ENCODE results near the gene CHST4. TPM values are rescaled to one million over a fixed set of nuclear protein-coding genes. Genes with fewer than 3 reads are reported as not detected.

Gene CHST4
- total RNA-seq, 1 experiment from 2014 or later: 9.9 TPM

DNA sequence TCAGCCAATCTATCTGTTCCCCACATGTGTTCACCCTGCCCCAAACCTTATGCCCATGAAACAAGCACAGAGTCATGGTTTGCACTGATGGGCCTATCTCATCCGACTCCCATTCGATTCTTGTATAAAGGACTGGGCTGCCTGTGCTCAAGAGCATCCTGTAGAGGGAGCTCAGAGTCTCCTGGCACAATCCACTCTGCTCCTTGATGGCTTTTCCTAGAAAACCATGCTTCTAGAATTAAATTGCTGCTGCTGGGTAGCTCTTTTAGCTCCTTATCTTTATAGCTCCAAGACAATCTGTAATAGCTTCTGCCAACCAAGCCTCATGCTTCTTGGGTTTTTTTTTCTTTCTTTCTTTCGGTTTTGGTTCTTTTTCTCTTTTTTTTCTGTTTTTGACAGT is 46.8 kb upstream of the CHST4 start:
- H3K4me3 Mint-ChIP-seq: no peak overlapping the region
- POLR2A ChIA-PET: interaction anchor here (0.6 to 1.0 kb wide), 2 partner anchors 8 to 11 kb away, joined by 3 read pairs; no protein-coding TSS in a partner anchor
- TF ChIP-seq, protein P1, sequence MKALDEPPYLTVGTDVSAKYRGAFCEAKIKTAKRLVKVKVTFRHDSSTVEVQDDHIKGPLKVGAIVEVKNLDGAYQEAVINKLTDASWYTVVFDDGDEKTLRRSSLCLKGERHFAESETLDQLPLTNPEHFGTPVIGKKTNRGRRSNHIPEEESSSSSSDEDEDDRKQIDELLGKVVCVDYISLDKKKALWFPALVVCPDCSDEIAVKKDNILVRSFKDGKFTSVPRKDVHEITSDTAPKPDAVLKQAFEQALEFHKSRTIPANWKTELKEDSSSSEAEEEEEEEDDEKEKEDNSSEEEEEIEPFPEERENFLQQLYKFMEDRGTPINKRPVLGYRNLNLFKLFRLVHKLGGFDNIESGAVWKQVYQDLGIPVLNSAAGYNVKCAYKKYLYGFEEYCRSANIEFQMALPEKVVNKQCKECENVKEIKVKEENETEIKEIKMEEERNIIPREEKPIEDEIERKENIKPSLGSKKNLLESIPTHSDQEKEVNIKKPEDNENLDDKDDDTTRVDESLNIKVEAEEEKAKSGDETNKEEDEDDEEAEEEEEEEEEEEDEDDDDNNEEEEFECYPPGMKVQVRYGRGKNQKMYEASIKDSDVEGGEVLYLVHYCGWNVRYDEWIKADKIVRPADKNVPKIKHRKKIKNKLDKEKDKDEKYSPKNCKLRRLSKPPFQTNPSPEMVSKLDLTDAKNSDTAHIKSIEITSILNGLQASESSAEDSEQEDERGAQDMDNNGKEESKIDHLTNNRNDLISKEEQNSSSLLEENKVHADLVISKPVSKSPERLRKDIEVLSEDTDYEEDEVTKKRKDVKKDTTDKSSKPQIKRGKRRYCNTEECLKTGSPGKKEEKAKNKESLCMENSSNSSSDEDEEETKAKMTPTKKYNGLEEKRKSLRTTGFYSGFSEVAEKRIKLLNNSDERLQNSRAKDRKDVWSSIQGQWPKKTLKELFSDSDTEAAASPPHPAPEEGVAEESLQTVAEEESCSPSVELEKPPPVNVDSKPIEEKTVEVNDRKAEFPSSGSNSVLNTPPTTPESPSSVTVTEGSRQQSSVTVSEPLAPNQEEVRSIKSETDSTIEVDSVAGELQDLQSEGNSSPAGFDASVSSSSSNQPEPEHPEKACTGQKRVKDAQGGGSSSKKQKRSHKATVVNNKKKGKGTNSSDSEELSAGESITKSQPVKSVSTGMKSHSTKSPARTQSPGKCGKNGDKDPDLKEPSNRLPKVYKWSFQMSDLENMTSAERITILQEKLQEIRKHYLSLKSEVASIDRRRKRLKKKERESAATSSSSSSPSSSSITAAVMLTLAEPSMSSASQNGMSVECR (CRISPR knock-in tag; IDR thresholded peaks at IDR 0.05; ENCODE audit: borderline replicate concordance): no peak
- TF ChIP-seq ZNF232 (CRISPR knock-in tag; IDR thresholded peaks at IDR 0.05) (no peak), ATF1 (CRISPR knock-in tag; IDR thresholded peaks at IDR 0.05) (no peak), ETV6 (CRISPR knock-in tag; IDR thresholded peaks at IDR 0.05) (no peak), TEAD4 (CRISPR knock-in tag; IDR thresholded peaks at IDR 0.05) (no peak), JUN (CRISPR knock-in tag; IDR thresholded peaks at IDR 0.05) (no peak), SMAD3 (CRISPR knock-in tag; IDR thresholded peaks at IDR 0.05; ENCODE audit: borderline replicate concordance) (no peak), GTF2I (CRISPR knock-in tag; conservative IDR thresholded peaks at IDR 0.05) (no peak), ZNF317 (CRISPR knock-in tag; IDR thresholded peaks at IDR 0.05; ENCODE audit: borderline replicate concordance, low read depth) (no peak), JAZF1 (CRISPR knock-in tag; IDR thresholded peaks at IDR 0.05) (no peak)
- TF ChIP-seq, protein P2, sequence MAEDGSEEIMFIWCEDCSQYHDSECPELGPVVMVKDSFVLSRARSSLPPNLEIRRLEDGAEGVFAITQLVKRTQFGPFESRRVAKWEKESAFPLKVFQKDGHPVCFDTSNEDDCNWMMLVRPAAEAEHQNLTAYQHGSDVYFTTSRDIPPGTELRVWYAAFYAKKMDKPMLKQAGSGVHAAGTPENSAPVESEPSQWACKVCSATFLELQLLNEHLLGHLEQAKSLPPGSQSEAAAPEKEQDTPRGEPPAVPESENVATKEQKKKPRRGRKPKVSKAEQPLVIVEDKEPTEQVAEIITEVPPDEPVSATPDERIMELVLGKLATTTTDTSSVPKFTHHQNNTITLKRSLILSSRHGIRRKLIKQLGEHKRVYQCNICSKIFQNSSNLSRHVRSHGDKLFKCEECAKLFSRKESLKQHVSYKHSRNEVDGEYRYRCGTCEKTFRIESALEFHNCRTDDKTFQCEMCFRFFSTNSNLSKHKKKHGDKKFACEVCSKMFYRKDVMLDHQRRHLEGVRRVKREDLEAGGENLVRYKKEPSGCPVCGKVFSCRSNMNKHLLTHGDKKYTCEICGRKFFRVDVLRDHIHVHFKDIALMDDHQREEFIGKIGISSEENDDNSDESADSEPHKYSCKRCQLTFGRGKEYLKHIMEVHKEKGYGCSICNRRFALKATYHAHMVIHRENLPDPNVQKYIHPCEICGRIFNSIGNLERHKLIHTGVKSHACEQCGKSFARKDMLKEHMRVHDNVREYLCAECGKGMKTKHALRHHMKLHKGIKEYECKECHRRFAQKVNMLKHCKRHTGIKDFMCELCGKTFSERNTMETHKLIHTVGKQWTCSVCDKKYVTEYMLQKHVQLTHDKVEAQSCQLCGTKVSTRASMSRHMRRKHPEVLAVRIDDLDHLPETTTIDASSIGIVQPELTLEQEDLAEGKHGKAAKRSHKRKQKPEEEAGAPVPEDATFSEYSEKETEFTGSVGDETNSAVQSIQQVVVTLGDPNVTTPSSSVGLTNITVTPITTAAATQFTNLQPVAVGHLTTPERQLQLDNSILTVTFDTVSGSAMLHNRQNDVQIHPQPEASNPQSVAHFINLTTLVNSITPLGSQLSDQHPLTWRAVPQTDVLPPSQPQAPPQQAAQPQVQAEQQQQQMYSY (CRISPR knock-in tag; IDR thresholded peaks at IDR 0.05): no peak

DNA sequence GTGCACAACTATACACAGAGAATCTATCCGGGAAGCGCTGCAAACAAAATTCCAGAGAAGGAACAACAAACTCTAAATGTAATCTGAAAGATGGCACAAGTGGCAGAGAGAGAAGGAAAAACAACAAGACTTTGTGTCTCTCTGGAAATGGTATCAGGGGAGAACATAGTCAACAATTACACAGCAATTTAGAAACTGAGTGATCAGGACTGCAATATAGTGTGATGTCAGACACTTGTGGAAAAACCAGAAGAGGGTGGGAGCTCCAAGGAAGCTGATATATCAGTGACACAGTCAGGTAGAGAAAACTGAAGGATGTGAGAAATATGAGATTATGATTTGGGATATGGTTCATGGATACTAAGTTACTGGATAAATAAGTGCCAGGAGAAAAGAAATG is 45.3 kb upstream of the CHST4 start:
- TF ChIP-seq, protein P3, sequence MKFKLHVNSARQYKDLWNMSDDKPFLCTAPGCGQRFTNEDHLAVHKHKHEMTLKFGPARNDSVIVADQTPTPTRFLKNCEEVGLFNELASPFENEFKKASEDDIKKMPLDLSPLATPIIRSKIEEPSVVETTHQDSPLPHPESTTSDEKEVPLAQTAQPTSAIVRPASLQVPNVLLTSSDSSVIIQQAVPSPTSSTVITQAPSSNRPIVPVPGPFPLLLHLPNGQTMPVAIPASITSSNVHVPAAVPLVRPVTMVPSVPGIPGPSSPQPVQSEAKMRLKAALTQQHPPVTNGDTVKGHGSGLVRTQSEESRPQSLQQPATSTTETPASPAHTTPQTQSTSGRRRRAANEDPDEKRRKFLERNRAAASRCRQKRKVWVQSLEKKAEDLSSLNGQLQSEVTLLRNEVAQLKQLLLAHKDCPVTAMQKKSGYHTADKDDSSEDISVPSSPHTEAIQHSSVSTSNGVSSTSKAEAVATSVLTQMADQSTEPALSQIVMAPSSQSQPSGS (CRISPR knock-in tag; IDR thresholded peaks at IDR 0.05; ENCODE audit: borderline replicate concordance, low read depth): no peak
- TF ChIP-seq, protein P4, sequence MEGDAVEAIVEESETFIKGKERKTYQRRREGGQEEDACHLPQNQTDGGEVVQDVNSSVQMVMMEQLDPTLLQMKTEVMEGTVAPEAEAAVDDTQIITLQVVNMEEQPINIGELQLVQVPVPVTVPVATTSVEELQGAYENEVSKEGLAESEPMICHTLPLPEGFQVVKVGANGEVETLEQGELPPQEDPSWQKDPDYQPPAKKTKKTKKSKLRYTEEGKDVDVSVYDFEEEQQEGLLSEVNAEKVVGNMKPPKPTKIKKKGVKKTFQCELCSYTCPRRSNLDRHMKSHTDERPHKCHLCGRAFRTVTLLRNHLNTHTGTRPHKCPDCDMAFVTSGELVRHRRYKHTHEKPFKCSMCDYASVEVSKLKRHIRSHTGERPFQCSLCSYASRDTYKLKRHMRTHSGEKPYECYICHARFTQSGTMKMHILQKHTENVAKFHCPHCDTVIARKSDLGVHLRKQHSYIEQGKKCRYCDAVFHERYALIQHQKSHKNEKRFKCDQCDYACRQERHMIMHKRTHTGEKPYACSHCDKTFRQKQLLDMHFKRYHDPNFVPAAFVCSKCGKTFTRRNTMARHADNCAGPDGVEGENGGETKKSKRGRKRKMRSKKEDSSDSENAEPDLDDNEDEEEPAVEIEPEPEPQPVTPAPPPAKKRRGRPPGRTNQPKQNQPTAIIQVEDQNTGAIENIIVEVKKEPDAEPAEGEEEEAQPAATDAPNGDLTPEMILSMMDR (IDR thresholded peaks at IDR 0.05): no peak
- TF ChIP-seq PRRX2 (CRISPR knock-in tag; IDR thresholded peaks at IDR 0.05) (no peak), ZNF317 (CRISPR knock-in tag; IDR thresholded peaks at IDR 0.05; ENCODE audit: borderline replicate concordance, low read depth) (no peak), GRHL2 (CRISPR knock-in tag; IDR thresholded peaks at IDR 0.05; ENCODE audit: insufficient replicate concordance, severe bottlenecking) (no peak)
- TF ChIP-seq, protein P5, sequence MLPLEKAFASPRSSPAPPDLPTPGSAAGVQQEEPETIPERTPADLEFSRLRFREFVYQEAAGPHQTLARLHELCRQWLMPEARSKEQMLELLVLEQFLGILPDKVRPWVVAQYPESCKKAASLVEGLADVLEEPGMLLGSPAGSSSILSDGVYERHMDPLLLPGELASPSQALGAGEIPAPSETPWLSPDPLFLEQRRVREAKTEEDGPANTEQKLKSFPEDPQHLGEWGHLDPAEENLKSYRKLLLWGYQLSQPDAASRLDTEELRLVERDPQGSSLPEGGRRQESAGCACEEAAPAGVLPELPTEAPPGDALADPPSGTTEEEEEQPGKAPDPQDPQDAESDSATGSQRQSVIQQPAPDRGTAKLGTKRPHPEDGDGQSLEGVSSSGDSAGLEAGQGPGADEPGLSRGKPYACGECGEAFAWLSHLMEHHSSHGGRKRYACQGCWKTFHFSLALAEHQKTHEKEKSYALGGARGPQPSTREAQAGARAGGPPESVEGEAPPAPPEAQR (CRISPR knock-in tag; IDR thresholded peaks at IDR 0.05): no peak
- TF ChIP-seq, protein P1 (CRISPR knock-in tag; IDR thresholded peaks at IDR 0.05; ENCODE audit: borderline replicate concordance): no peak
- peaks cover 13% of the 10 kb centered on the region for H3K4me1 Mint-ChIP-seq
- no peak overlapping the region for H3K27ac Mint-ChIP-seq
- H3K4me3 Mint-ChIP-seq: no peak overlapping the region
- no peak for ATAC-seq
- H3K27me3 Mint-ChIP-seq (ENCODE audit: low read depth): no peaks in the 10 kb centered on the region; the same call in 1 of the 2 replicates
- ChIA-PET CTCF (no interaction called here), POLR2A (no interaction called here)
- no peak for DNase-seq (ENCODE audit: low spot score)
- H3K36me3 Mint-ChIP-seq: no peaks in the 10 kb centered on the region
- H3K9me3 Mint-ChIP-seq: no peaks in the 10 kb centered on the region

More for the DNA sequence above, 46.8 kb upstream of the CHST4 start:
- peaks cover 8% of the 10 kb centered on the region for H3K4me1 Mint-ChIP-seq
- CTCF ChIA-PET: interaction anchor here (0.6 to 1.7 kb wide), 24 partner anchors 11 to 889 kb away, joined by 3 to 42 read pairs (median 6); partner anchors contain the start of genes CHST4, MARVELD3 and ZNF23
- DNase-seq (ENCODE audit: low spot score) (peak; percentile 35), ATAC-seq (peak; percentile 84)
- H3K9me3 Mint-ChIP-seq: no peaks in the 10 kb centered on the region
- no peaks in the 10 kb centered on the region for H3K27me3 Mint-ChIP-seq (ENCODE audit: low read depth)
- H3K36me3 Mint-ChIP-seq: no peaks in the 10 kb centered on the region
- H3K27ac Mint-ChIP-seq: no peak overlapping the region

Data from WTC11 (cell line).